Epithelial cell of proximal tubule (primary cell): ENCODE data around the gene ATG2B. TPM values are rescaled to one million over a fixed set of nuclear protein-coding genes. Genes with fewer than 3 reads are reported as not detected.

ENCODE experiments used
- DNase-seq: peaks from one replicate; pipeline ENCODE4 v3.0.0-alpha.2; 2011; ENCODE audit warnings: low read depth
- H3K4me3 ChIP-seq: 2 replicates; pipeline ENCODE4 v1.5.1; 2011; ENCODE audit warnings: low read depth, mild to moderate bottlenecking, low read length
- CTCF ChIP-seq: conservative IDR thresholded peaks from 2 replicates; pipeline ENCODE4 v1.5.1; 2012; ENCODE audit warnings: low read depth, mild to moderate bottlenecking, low read length
- total RNA-seq: library from RNA; depleted of rRNA; stranded (reverse); fragments of >200 nt; gene quantifications from 2 replicates; pipeline ENCODE4 v1.2.3, GENCODE V29; 2015

The ATG2B gene
- total RNA-seq, 1 donor from 2014 or later, result 8.6 TPM

GRCh38 chr14:96233661-96234060 lies 129.5 kb downstream of the ATG2B start:
- no peak for TF ChIP-seq CTCF
- DNase-seq, result no peak
- H3K4me3 ChIP-seq, result no peak overlapping the region

DNA sequence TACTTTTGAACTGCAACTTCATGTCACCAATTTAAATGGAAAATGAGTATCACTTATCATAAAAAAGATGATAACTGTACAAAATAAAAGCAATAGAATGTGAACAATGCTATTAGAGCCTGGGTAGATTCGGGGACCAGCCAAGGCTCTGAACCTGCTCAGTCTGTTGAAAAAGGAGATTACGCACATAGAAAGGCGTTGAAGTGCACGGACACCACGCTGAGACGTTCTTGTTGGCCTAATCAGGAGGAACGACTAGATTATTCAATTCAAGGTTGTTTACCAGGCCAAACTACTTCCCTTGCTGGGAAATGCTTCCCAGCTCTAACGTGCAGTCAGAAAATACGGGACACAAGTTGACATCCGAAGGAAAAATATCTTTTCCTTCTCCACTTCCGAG lies 130.6 kb downstream of the ATG2B start:
- TF ChIP-seq CTCF, result no peak
- no peak for DNase-seq
- H3K4me3 ChIP-seq, result no peak overlapping the region

GRCh38 chr14:96231526-96232130 lies 131.5 kb downstream of the ATG2B start:
- no peak for DNase-seq
- no peak overlapping the region for H3K4me3 ChIP-seq
- no peak for TF ChIP-seq CTCF

- DNase-seq, result no peak
Measured at GRCh38 chr14:96231056-96231455, 132.1 kb downstream of the ATG2B start.

DNA sequence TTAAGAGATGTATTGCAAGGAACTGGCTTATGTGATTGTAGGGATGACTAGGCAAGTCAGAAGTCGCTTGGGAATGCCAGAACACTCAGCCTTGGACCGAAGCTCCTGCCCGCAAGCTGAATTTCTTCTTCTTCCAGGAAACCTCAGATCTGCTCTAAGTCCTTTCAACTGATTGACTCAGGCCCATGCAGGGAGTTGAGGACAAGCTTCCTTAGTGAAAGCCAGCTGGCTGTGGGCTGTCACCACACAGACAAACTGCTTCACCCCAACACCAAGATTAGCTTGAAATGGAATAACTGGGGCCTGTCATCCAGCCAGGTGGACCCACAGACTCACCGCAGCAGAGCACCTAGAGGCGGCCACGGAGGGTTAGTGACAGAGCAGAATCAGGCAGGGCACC lies 133.8 kb downstream of the ATG2B start:
- H3K4me3 ChIP-seq, result no peak overlapping the region
- TF ChIP-seq CTCF, result no peak
- DNase-seq, result no peak

More at GRCh38 chr14:96231056-96231455, 132.1 kb downstream of the ATG2B start:
- no peak for TF ChIP-seq CTCF
- no peak overlapping the region for H3K4me3 ChIP-seq

Other genes with a start within 250 kb of the ATG2B start
- gene BDKRB2, start 158.5 kb downstream of the ATG2B start, total RNA-seq, result under 0.01 and 0.29 TPM in 2 replicates
- 0.40 TPM in 1 of 2 replicates, not detected in the other for gene BDKRB1, start 107.1 kb downstream of the ATG2B start, total RNA-seq
- gene GSKIP, start 185 bp upstream of the ATG2B start, total RNA-seq, result 34.8 and 42.6 TPM in 2 replicates
- gene AK7, start 28.8 kb upstream of the ATG2B start, total RNA-seq, result 3.0 and 4.9 TPM in 2 replicates
- 57.7 and 86.9 TPM in 2 replicates for gene PAPOLA, start 139.0 kb upstream of the ATG2B start, total RNA-seq